Measurements from ENCODE around the gene DAZAP2. TPM values are rescaled to one million over a fixed set of nuclear protein-coding genes. Genes with fewer than 3 reads are reported as not detected.

Gene DAZAP2
- total RNA-seq, 4 donors from 2014 or later: 63.3 to 229 (median 192) TPM

DNA sequence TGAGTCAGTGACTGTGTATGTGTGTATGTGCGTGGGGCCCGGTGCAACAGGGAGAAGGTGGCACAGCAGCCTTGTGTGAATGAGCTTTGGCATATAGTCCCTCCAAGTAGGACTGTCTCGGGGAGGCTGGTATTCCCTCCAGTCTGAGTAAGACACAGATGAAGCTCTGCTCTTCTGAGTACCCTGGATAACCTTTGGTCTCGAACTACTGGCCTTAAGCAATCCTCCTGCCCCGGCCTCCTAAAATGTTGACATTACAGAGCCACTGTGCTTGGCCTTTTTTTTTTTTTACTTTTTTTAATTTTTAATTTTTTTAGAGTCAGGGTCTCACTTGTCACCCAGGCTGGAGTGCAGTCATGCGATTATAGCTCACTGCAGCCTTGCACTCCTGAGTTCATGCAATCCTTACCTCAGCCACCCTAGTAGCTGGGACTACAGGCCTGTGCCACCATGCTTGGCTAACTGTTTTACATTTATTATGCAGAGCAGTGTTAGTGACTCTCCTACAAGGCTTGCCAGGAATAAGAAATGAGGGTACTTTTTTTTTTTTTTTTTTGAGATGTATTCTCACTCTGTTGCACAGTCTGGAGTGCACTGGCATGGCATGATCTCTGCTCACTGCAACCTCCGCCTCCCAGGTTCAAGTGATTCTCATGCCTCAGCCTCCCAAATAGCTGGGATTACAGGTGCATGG is 9.4 kb upstream of the DAZAP2 start:
- Histone ChIP-seq H3K27ac (no peak overlapping the region), H3K36me3 (no peaks in the 10 kb centered on the region), H3K4me1 (no peaks in the 10 kb centered on the region), H3K27me3 (no peaks in the 10 kb centered on the region), H3K4me3 (no peak overlapping the region), H3K9me3 (no peaks in the 10 kb centered on the region)
- intact Hi-C loops (cut with DNase I; ENCODE audit: low total_unique reads): no loop called here
- no peak for TF ChIP-seq POLR2A (IDR thresholded peaks at IDR 0.05)
- TF ChIP-seq, protein P1, sequence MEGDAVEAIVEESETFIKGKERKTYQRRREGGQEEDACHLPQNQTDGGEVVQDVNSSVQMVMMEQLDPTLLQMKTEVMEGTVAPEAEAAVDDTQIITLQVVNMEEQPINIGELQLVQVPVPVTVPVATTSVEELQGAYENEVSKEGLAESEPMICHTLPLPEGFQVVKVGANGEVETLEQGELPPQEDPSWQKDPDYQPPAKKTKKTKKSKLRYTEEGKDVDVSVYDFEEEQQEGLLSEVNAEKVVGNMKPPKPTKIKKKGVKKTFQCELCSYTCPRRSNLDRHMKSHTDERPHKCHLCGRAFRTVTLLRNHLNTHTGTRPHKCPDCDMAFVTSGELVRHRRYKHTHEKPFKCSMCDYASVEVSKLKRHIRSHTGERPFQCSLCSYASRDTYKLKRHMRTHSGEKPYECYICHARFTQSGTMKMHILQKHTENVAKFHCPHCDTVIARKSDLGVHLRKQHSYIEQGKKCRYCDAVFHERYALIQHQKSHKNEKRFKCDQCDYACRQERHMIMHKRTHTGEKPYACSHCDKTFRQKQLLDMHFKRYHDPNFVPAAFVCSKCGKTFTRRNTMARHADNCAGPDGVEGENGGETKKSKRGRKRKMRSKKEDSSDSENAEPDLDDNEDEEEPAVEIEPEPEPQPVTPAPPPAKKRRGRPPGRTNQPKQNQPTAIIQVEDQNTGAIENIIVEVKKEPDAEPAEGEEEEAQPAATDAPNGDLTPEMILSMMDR (IDR thresholded peaks at IDR 0.05): no peak
- DNase-seq: no peak

DNA sequence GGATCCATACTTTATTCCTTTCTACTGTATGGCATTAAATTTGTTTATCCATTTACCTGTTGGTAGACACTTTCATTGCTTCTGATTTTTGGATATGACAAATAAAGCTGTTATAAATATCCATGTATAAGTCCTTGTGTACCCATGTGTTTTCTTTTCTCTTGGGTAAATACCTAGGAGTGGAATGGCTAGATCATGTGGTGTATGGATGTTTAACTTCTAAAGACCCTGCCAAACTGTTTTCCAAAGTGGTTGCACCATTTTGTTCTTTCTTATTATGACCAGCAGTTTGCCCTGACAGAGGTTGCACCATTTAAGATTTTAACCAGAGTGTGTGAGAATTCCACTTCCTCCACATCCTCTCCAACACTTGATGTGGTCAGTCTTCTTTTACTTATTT is 6.0 kb upstream of the DAZAP2 start:
- TF ChIP-seq, protein P1 (IDR thresholded peaks at IDR 0.05): no peak
- no peak for TF ChIP-seq POLR2A (IDR thresholded peaks at IDR 0.05)
- intact Hi-C loops (cut with DNase I; ENCODE audit: low total_unique reads): no loop called here
- H3K9me3 ChIP-seq: no peaks in the 10 kb centered on the region
- H3K4me1 ChIP-seq: no peaks in the 10 kb centered on the region
- no peak overlapping the region for H3K27ac ChIP-seq
- no peaks in the 10 kb centered on the region for H3K36me3 ChIP-seq
- H3K27me3 ChIP-seq: no peaks in the 10 kb centered on the region
- H3K4me3 ChIP-seq: no peak overlapping the region
- DNase-seq: no peak

DNA sequence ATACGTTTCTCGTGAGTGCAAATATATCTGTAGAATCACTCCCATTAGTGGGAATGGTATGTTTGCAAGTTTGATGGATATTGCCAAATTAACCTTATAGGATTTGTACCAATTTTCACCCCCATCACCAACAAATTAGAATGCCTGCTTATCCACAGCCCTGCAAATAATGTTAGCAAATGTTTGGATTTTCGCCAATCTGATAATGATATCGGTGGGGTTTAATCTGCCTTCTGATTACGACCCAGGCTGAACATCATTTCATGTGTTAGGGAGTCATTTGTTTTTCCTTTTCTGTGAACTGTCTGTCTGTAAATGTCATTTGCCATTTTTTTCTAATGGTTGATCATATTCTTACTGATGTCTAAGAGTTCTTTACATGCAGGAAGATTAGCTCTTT is 4.1 kb upstream of the DAZAP2 start:
- Histone ChIP-seq H3K27ac (no peak overlapping the region), H3K9me3 (no peaks in the 10 kb centered on the region), H3K4me1 (peaks cover 0 to 5% of the 10 kb centered on the region in 2 donors), H3K36me3 (no peaks in the 10 kb centered on the region), H3K4me3 (no peak overlapping the region), H3K27me3 (no peaks in the 10 kb centered on the region)
- no peak for DNase-seq
- no peak for TF ChIP-seq POLR2A (IDR thresholded peaks at IDR 0.05)
- TF ChIP-seq, protein P1 (IDR thresholded peaks at IDR 0.05): no peak
- intact Hi-C loops (cut with DNase I; ENCODE audit: low total_unique reads): no loop called here

DNA sequence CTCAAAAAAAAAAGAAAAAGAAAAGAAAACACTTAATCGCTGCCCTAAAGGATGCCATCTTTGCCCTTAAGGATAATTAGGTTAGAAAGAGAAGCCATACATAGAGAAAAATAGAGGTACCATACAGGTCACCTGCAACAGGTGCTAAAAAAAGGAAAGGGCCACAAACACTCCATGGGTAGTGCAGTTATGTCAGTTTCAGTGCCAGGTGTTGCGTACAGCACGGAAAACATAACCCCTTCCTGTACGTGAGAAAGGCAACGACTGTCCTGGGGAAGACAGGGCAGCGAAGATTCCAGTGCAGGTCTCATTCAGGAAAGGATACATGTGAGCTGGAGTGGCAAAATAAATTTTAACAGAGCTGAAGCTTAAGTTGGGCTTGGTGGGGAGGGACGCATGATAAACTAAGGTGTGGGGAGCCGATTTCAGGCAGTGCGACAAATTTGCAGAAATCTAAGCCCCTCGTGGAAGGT is 553 bp upstream of the DAZAP2 start:
- H3K27me3 ChIP-seq: no peaks in the 10 kb centered on the region
- TF ChIP-seq, protein P1 (IDR thresholded peaks at IDR 0.05): peak in 1 of 4 experiments; percentile 12
- TF ChIP-seq POLR2A (IDR thresholded peaks at IDR 0.05): no peak
- intact Hi-C loops (cut with DNase I; ENCODE audit: low total_unique reads): no loop called here

DNA sequence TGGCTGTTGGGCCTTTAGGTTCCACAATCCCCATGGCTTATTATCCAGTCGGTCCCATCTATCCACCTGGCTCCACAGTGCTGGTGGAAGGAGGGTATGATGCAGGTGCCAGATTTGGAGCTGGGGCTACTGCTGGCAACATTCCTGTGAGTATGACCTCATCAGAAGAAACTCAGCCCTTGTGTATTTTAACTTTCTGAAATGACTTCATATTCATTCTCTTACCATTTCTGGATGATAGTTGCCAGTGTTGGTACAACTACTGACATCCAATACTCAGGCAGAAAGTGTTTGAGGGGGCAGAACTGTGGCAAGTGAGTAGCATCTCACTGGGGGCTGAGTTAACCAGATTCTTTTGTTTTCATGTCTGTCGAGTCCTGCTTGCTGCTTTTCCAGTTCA is 2.3 kb downstream of the DAZAP2 start:
- no peaks in the 10 kb centered on the region for H3K36me3 ChIP-seq

More for the DNA sequence above, 553 bp upstream of the DAZAP2 start:
- no peaks in the 10 kb centered on the region for H3K36me3 ChIP-seq
- H3K9me3 ChIP-seq: no peaks in the 10 kb centered on the region
- peak overlapping the region; percentile 99 for H3K27ac ChIP-seq
- peaks cover 8 to 14% of the 10 kb centered on the region in 2 donors for H3K4me1 ChIP-seq
- H3K4me3 ChIP-seq: peak overlapping the region; percentile 89 to 100
- no peak for DNase-seq

More for the DNA sequence above, 2.3 kb downstream of the DAZAP2 start:
- H3K27me3 ChIP-seq: no peaks in the 10 kb centered on the region
- H3K27ac ChIP-seq: no peak overlapping the region
- intact Hi-C loops (cut with DNase I; ENCODE audit: low total_unique reads): no loop called here
- DNase-seq: no peak
- H3K9me3 ChIP-seq: no peaks in the 10 kb centered on the region
- no peak overlapping the region for H3K4me3 ChIP-seq
- peaks cover 8 to 14% of the 10 kb centered on the region in 2 donors for H3K4me1 ChIP-seq
- TF ChIP-seq POLR2A (IDR thresholded peaks at IDR 0.05): no peak
- TF ChIP-seq, protein P1 (IDR thresholded peaks at IDR 0.05): no peak

All from uterus (tissue), 4 donors.